Left lobe of liver (tissue), 2 donors: ENCODE data around the gene CDT1. TPM values are rescaled to one million over a fixed set of nuclear protein-coding genes. Genes with fewer than 3 reads are reported as not detected.
"Not testable (repeated sequence)": the region's sequence is repeated elsewhere in the genome, so short reads cannot be mapped to it uniquely, and the experiment has no call there.

Experiments
- ATAC-seq: fragments of 200-7000 bp; cut with Tn5 transposase; one replicate; pipeline ENCODE4 v1.9.1; 2020; ENCODE audit warnings: mild to moderate bottlenecking, moderate library complexity
- DNase-seq: peaks from one replicate; pipeline ENCODE4 v3.0.0-alpha.2; 2020; ENCODE audit warnings: low spot score
- total RNA-seq: library from RNA; stranded (reverse); gene quantifications from one replicate; pipeline ENCODE4 v1.2.1, GENCODE V29; 2021
- donor health status: DM: no; HTN: no; CAD: no; lungs with moderate emphysema.
- donor health status: DM: no; HTN: yes; CAD: no.

CDT1 gene
- total RNA-seq, 1 donor from 2014 or later, result 0.50 TPM

DNA sequence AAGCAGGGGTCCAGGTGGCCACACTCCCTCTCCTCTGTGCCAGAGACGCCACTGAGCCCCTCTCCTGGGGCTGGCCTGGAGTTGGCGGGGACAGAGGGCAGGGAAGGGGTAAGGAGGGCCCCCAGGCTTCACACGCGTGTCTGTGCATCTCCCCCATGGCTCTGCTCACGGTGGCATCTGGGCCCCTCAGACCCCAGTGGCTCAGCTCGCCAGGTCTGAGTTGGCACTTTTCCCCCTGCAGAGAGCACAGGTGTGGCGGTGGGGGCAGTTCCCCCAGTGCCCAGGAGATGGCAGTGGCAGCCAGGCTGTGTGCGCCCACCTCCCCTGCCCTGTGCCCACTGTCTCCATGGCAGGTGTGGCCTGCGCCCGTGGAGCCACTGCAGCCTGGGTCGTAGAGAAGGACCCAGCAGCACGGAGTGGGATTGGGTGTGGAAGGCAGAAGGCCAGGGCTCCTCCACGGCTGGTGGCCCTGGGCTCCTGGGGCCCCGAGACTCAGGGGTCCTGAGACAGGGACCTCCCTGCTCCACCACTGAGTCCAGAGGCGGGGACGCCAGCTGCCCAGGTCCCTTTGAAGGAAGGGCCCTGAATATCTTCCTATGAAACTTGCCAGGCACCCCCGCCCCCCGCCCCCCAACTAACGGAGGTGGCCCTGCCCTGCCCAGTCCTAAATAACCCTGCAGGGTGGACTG lies 12.5 kb downstream of the CDT1 start:
- no peak for DNase-seq
- ATAC-seq, result peak; percentile 16

DNA sequence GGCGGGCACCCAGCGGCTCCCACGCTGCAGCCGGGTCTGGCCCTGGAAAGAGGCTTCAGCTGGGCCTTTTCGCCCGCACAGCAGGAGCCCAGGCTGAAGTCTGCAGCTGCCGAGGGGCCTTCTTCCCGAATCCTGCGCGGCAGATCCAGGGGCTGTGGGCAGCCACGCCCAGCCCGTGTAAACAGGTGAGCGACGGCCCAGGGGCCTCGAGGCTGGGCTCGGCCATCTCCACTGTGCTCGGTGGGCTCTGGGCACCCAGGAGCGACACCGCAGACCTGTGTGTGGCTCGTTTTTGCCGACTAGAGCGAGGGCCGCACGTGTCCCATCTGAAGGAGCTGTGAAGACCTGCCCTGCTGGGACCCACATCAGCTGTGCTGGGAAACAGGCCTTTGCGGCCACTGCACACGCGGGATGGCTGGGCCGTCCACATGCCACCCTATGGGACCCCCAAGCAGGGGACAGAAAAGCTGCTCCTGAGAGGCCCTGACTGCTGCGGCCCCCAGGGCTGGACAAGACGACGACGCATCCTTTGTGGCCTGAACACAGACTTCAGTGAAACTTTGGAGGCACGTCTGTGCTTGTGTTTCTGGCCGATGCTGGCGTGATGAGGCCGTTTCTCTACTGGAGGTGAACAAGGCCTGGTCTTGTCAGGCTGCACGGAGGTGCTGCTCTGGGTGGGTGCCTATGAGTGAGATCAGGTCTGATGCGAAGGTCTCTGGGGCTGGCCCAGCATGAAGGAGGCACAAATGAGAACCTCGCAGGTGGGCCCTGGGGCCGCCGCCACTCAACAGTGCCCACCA lies 13.3 kb downstream of the CDT1 start:
- DNase-seq (no peak), ATAC-seq (no peak)

DNA sequence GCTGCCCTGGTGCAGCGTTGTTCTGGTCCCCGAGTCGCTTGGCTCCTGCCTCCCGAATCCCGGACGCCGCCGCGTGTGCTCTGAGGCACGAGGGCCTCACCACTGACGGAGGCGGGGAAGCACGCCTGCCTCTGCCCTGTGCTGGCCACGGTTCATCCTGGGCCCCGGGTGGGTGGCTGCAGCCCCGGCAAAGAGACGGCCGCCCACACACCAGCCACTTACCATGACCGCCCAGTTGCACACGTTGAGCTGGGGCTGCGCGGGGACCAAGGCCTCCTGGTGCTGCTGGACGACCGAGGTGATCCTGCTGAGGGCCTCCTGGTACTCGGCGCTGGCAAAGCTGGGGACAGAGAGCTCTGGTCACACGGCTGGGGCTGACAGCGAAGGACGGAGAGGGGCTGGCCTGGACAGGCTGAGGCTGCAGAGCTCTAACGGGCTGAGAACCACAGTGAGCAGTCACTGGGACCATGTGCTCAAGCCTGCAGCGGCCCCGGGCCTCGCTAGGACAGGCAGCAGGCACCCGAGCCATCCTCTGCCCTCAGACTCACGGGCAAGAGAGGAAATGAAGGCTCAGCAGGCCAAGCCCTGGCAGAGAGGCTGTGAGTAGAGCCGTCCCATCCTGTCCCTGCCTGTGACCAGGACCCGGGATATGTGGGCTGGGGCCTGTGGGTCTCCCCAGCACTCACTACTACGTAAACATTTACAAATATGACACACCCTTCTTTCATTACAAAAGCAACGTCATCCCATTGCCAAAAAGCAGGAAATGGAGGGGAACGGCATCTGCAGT lies 14.4 kb downstream of the CDT1 start:
- ATAC-seq (no peak), DNase-seq (no peak)

DNA sequence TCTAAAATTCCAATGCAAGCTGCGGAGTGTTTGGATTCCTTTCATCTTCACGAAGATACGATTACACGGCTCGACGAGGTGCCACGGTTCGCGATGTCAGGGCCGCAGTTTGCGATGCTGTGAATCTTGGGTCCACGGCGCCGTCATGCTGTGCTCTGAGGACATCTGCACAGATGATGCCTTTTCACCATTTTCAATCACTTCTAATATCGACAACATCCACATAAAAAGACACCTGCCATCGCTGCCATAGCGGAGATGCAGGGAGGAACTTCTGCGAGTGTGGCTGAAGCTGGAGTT lies 14.9 kb downstream of the CDT1 start:
- ATAC-seq, result no peak

DNA sequence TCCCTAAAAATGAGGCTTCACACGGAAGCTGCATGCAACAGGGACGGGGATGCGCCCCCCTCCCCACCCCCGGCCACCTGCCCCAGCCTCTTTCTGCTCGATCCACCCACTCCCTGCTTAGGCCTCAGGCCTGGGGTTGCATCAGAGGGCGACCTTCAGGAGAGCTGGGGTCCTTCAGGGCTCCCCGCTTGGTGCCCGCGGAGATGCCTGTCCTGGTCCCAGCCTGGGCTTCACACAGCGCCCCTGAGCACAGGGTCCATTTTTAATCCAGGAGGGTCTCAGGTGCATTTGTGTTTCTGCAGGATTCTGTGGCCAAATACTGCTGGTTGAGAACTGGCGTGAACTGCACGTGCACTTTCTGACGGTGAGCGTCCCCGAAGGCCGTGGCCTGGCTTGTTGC lies 15.5 kb downstream of the CDT1 start:
- DNase-seq (no peak), ATAC-seq (no peak)

More for the DNA sequence above, 14.9 kb downstream of the CDT1 start:
- DNase-seq, result no peak

DNA sequence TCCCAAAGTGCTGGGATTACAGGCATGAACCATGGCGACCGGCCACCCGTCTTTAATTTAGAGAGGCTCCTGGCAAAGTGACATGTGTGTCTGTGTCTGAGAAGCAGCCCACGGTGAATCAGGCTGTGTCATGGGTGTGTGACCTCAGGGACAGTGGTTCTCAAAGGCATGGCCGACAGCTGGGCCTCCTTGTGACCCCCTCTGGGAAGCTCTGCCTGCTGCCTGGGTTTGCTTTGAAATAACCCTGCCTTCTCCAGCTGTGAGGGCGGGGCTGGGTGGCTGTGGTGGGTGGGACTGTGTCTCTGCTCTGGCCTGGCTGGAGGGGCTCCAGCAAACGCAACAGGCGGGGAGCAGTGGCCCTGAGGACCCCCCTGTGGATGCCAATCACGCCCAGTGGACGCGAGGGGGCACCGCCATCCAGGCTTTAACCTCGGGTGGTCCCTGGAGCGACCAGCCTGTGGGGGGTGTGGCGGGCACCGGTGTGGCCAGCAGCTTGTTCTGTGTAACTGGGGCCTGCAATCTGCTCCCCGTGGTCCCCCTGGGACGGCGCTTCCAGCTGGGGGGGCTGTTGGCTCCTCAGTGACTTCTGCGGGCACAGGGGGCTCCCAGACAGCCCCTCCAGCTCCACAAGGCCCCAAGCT lies 16.9 kb downstream of the CDT1 start:
- DNase-seq, result no peak
- no peak for ATAC-seq

DNA sequence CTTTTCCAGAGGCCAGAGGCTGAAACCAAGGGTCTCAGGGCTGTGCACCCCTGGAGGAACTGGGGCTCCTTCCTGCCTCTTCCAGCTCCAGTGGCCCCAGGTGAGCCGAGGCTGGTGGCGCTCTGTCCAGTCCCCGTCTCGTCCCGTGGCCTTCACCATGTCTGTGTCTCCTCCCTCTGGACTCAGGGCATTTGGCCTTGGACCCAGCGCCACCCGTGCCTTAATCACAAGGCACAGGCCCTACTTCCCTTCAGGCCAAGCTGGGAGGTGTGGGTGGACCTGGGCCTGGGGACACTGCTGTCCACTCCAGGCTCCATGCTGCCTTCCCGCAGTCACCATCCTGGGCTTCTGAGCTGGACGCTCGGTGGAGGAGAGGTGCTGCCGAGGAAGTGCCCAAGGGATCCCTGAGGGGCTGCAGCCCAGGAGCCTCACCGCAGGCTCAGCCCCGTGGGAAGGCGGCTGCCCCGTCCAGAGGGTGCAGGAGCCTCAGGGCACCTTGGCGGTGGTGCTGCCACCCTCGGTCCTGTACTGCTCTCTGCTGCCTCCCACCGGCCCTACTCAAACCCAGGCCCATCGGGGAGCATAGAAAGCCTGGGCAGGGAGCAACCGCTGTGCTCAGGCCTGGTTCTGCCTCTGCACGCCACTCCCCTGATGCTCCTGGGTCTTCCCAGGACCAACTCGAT lies 17.7 kb downstream of the CDT1 start:
- DNase-seq, result no peak
- no peak for ATAC-seq

DNA sequence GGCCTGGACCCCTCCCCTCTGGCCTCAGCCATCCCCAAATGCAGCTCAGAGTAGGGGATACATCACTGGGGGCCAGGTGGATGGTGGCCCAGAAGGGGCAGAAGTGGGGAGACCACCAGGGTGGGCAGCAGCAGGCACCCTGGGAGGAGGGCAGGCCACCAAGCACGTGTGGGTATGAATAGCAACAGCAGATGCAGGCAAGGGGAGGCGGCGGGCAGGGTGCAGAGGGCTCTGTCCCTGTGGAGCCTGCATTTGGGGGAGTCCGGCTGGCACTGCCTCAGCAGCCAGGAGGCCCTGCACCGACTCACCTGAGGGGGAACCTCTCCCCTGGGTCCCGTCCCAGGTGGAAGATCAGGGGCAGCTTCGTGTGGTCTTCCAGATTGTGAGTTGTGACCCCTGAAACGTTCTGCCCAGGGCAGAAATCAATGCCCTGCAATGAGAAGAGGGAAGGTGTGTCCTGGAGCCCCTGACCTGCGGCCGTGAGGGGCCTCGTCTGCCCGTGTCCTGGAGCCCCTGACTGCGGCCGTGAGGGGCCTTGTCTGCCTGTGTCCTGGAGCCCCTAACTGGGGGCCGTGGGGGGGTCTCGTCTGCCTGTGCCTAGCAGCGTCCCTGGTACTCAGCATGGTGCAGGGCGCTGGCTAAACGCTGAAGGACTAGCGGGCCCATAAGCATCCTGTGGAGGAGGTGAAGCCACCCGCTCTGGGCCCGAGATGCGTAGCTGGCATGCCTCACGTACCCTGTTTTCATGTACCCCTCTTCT lies 18.9 kb downstream of the CDT1 start:
- DNase-seq, result no peak
- no peak for ATAC-seq

DNA sequence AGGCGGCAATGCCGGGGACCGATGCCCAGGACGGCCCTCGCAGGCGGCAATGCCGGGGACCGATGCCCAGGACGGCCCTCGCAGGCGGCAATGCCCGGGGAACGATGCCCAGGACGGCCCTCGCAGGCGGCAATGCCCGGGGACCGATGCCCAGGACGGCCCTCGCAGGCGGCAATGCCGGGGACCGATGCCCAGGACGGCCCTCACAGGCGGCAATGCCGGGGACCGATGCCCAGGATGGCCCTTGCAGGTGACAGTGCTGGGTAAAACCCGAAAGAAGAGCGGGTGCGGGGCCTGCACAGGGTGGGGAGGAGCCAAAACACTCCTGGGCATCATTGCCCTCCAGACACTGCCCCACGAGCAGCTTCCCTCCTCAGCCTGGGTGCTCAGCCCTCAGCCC lies 20.1 kb downstream of the CDT1 start:
- ATAC-seq, DNase-seq: not testable (repeated sequence)

DNA sequence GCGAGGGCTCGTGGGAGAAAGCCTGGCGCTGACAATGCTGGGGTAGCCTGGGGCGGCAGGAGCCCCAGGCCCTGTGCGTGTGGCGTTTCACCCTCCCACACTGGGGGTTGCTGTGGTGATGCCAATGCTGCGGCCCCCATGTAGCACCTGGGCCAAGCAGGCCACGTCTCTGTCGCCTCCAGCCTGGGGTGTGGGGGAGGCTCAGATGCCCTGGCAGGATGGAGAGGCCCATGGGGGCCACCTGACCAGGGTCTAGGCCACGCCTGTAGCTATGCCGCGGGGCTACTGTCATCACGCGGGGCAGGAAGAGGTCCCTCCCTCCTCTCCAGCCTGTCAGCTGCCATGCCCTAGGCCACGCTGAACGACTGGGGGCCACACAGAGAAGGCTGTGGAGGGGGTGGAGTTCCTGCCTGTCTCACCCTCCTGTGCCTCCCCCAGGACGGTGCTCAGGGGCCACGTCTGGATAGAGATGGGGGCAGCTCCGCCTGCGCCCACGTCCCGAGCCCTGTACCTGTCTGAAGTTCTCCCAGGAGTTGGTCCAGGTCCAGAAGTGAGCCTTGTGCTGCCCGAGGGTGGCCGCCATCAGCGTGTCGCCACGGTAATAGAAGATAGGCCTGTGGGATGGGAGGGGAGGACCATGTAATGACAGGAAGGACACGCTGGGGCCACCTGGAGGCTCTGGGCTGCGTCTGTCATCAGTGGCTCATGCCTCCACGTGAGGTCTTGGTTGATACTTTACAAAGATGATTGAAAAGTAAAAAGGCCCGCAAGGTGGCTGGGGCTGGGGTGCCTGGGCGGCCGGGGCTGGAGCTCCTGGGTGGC lies 20.9 kb downstream of the CDT1 start:
- DNase-seq, result no peak
- ATAC-seq, result no peak

DNA sequence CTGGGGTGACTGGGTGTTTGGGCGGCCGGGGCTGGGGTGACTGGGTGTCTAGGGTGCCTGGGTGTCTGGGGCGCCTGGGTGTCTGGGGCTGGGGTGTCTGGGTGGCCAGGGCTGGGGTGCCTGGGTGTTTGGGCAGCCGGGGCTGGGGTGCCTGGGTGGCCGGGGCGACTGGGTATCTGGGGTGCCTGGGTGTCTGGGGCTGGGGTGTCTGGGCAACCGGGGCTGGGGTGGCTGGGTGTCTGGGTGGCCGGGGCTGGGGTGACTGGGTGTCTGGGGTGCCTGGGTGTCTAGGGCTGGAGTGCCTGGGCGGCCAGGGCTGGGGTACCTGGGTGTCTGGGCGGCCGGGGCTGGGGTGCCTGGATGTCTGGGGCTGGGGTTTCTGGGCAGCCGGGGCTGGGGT lies 21.6 kb downstream of the CDT1 start:
- ATAC-seq, result no peak
- no peak for DNase-seq

DNA sequence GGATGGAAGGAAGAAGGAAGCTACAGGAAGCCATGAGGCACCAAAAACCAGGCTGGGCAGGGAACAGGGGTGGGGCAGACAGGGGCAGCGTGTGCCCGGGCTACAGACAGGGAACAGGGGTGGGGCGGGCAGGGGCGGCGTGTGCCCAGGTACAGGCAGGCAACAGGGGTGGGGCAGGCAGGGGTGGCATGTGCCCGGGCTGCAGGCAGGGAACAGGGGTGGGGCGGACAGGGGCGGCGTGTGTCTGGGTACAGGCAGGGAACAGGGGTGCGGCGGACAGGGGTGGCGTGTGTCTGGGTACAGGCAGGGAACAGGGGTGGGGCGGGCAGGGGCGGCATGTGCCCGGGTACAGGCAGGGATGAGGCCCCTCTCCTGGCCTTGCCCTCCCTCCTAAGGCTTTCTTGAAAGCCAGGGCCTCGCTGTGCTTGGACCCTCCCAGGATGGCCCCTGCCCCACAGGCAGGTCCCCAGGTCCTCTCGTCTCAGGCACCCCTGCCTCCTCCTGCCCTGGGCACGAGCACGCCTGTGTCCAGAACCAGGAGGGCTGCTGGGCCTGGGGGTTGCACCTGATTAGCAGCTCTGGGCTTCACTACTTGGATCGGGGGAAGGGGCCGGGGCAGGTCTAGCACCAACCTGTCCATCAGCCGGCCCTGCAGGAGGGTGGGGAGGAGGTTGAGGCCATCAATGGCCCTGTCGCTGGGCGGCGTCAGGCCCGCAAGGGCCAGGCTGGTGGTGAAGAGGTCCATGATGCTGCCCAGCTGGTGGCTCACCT lies 22.7 kb downstream of the CDT1 start:
- no peak for ATAC-seq
- no peak for DNase-seq

DNA sequence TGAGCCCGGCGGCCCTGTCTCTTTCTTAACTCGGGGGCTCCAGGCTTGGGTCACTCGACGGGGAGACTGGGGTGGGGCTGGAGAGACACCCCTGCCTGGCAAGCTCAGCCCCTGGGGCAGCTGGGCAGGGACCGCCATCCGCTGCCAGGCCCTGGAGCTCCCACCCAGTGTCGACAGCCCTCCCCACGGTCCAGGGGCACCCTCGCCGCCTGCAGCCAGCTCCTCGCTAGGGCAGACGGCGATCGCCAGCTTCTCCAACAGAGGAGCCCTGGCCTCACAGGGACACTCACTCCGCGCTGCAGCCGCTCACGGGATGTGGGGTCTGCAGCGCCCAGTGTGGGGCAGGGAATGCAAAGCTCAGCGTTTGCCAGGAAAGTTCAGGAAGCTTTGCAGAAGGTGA lies 24.1 kb downstream of the CDT1 start:
- DNase-seq (no peak), ATAC-seq (no peak)

DNA sequence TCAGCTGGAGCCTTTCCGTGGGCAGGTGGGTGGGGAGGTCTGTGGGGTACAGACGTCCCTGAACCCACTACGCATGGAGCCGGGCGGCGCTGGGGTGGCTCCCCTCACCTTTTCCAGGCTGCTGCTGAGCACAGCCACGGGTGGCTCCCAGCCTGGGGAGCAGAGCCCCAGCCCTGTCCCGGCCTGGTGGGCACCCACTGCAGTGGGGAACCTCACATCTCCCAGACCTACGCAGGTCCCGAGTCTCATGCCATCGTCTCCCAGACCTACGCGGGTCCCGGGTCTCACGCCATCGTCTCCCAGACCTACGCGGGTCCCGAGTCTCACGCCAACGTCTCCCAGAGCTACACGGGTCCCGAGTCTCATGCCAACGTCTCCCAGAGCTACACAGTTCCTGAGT lies 25.1 kb downstream of the CDT1 start:
- no peak for ATAC-seq
- DNase-seq, result no peak

DNA sequence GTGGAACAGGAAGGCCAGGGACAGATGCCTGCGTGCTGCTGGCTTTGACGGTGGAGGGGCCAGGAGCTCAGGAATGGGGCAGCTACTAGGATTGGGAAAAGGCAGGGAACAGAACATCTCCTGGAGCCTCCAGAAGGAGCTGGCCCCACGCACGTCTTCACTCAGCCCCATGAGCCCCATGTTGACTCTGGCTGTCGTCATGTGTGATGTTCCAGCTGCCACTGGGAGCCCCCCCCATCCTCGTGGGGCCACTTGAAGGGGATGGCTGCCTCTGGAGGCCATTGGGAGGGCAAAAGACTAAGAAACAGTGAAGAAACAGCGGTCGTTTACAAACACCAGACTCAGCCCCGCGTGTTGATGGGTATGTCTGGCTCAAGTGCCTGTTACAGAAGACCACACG lies 26.7 kb downstream of the CDT1 start:
- ATAC-seq (no peak), DNase-seq (no peak)

DNA sequence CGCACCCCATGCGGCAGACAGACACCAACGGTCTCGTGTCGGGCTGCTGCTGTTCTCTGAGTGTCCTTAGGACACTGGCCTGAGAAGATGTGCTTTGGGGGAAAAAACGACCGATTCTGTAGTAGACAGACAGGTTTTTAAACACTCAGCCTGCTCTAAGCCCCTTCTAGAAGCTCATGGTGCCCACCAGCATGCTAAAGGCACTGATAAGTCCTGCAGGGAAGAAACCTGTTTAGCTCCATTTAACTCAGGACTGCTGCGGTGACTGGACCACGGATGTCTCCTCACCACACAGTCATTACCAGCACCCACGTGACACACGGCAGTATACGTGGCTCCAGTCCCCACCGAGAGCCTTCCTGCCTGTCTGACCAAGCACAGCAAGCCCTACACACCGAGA lies 27.2 kb downstream of the CDT1 start:
- ATAC-seq (no peak), DNase-seq (no peak)

DNA sequence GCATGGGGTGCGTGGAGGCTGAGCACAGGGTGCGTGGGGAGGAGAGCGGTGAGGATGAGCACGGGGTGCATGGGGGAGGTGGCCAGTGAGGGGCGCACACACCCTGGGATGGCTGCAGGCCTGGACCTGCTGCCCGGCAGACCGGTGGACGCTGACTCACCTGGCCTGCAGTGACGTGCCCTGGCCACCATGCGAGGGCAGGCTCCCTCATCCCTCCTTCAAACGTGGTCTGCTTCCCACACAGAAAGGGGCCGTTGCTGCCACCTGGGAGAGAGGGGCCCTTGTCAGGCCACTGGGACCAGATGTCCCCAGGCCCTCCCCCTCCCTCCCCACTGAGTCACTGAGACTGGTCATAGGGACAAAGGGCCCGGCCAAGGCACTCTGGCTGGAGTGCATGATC lies 28.2 kb downstream of the CDT1 start:
- DNase-seq (no peak), ATAC-seq (no peak)

DNA sequence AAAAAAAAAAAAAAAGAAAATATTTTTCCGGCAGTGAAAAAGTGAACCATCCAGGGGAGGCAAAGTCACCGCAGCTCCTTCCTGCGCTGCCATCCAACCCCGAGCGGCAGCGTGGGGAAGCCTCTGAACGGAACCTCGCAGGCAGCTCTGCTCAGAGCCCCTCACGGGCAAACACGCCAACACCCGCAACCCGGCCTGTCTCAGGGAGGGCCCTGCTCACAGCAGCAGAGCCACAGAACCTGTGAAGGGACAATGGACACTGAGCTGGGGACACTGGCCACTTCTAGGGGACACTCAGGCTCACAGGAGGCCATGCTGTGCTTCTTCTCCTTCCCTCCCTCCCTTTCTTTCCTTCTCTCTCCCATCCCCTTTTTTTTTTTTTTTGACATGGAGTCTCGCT lies 29.5 kb downstream of the CDT1 start:
- no peak for ATAC-seq
- no peak for DNase-seq

DNA sequence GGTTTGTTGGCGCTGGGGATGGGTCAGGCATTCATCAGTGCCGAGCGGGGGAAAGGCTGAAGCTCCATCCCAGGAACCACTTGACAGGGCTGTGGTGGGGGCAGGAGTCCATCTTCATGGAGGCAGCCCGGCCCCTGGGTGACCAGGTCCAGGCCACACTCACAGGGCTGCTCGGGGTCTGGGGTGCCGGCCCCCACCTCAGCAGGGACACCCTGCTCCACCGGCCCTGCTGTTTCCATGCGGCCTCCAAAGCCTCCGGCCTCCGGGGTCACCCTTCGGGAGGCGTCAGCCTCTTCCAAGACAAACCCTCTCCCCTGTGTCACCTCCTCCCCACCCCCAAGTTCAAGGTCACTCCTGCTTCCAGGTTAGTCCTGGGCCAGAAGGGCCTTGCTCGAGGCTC lies 31.1 kb downstream of the CDT1 start:
- DNase-seq (no peak), ATAC-seq (no peak)
